ENCODE data around the gene EVI5. TPM values are rescaled to one million over a fixed set of nuclear protein-coding genes. Genes with fewer than 3 reads are reported as not detected.
"Not testable (repeated sequence)": the region's sequence is repeated elsewhere in the genome, so short reads cannot be mapped to it uniquely, and the experiment has no call there.

The EVI5 gene
- polyA plus RNA-seq, 1 donor, result 24.3 TPM

GRCh38 chr1:92575123-92575522 is 209.8 kb downstream of the EVI5 start:
- no peak for DNase-seq

- no peak for DNase-seq
Observed at GRCh38 chr1:92572520-92572919, 212.4 kb downstream of the EVI5 start.

- no peak for DNase-seq
Observed at GRCh38 chr1:92571578-92571977, 213.3 kb downstream of the EVI5 start.

- no peak for DNase-seq
Observed at GRCh38 chr1:92567211-92567868, 217.6 kb downstream of the EVI5 start.

GRCh38 chr1:92563457-92564216 is 221.3 kb downstream of the EVI5 start:
- DNase-seq, result no peak

- DNase-seq, result no peak
Observed at GRCh38 chr1:92556350-92556749, 228.6 kb downstream of the EVI5 start.

- DNase-seq, result no peak
Observed at GRCh38 chr1:92554216-92554615, 230.7 kb downstream of the EVI5 start.

- DNase-seq, result no peak
Observed at GRCh38 chr1:92551916-92552315, 233.0 kb downstream of the EVI5 start.

- no peak for DNase-seq
Observed at GRCh38 chr1:92544756-92545165, 240.1 kb downstream of the EVI5 start.

GRCh38 chr1:92543131-92544055 is 241.5 kb downstream of the EVI5 start:
- DNase-seq, result no peak

- DNase-seq, result no peak
Observed at GRCh38 chr1:92538413-92539061, 246.4 kb downstream of the EVI5 start.

- no peak for DNase-seq
Observed at GRCh38 chr1:92538048-92538412, 246.9 kb downstream of the EVI5 start.

GRCh38 chr1:92536980-92537884 is 247.7 kb downstream of the EVI5 start:
- no peak for DNase-seq

GRCh38 chr1:92536211-92536979 is 248.5 kb downstream of the EVI5 start:
- no peak for DNase-seq

GRCh38 chr1:92532371-92532770 is 252.5 kb downstream of the EVI5 start:
- DNase-seq, result not testable (repeated sequence)

GRCh38 chr1:92531939-92532338 is 253.0 kb downstream of the EVI5 start:
- not testable (repeated sequence) for DNase-seq

GRCh38 chr1:92527670-92528069 is 257.2 kb downstream of the EVI5 start:
- DNase-seq, result no peak

- DNase-seq, result not testable (repeated sequence)
Observed at GRCh38 chr1:92524944-92525590, 259.8 kb downstream of the EVI5 start.

- DNase-seq, result no peak
Observed at GRCh38 chr1:92519043-92519442, 265.9 kb downstream of the EVI5 start.

GRCh38 chr1:92516574-92516973 is 268.3 kb downstream of the EVI5 start:
- DNase-seq, result no peak
